ENCODE results near the gene NTNG1.

NTNG1 gene

GRCh38 chr1:107263291-107263915 lies 122.6 kb downstream of the NTNG1 start:
- DNase-seq (ENCODE audit: low read depth), result no peak

GRCh38 chr1:107264007-107264406 lies 123.2 kb downstream of the NTNG1 start:
- no peak for DNase-seq (ENCODE audit: low read depth)

DNA sequence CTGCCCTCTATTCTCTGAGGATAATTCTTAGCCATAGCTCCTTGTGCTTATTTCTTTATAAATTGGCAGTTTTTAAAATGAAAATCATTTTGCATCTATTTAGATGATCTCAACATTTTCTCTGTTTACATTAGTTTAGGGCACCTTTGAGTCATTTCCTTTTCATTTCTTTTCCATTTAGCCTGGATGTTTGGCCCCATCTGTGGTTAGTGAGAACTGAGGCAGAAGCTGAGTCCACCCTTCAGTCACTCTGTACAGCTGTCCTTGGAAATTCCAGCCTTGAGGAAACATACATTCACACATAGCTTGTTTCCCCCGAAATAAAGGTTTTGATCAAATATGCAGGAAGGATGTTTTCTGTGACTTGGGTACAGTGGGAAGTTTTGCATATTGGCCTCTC lies 123.7 kb downstream of the NTNG1 start:
- no peak for DNase-seq (ENCODE audit: low read depth)

- DNase-seq (ENCODE audit: low read depth), result no peak
Observed at GRCh38 chr1:107267489-107267888, 126.7 kb downstream of the NTNG1 start.

GRCh38 chr1:107272321-107272720 lies 131.5 kb downstream of the NTNG1 start:
- no peak for DNase-seq (ENCODE audit: low read depth)

GRCh38 chr1:107273515-107273914 lies 132.7 kb downstream of the NTNG1 start:
- DNase-seq (ENCODE audit: low read depth), result no peak

- DNase-seq (ENCODE audit: low read depth), result no peak
Observed at GRCh38 chr1:107274227-107274626, 133.4 kb downstream of the NTNG1 start.

- no peak for DNase-seq (ENCODE audit: low read depth)
Observed at GRCh38 chr1:107276247-107276646, 135.4 kb downstream of the NTNG1 start.

GRCh38 chr1:107277022-107277421 lies 136.2 kb downstream of the NTNG1 start:
- DNase-seq (ENCODE audit: low read depth), result peak; percentile 18

DNA sequence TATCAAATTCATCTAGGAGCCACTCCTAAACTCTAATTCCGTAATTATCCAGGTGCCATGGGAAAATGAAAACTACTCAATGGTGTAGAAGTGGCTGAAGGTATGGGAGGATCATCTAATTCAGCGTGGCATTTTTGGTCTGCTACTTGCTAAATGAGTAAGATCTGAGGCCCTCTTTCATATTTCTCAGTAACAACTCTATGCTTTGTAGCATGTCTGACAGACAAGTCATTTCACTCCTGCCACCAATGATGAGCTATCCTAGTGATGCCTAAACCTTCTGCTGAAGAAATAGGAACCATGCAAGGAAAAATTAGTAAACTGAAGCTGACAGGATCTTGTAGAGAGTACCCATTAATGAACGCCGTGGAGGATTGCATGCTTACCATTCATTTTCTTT lies 145.3 kb downstream of the NTNG1 start:
- no peak for DNase-seq (ENCODE audit: low read depth)

GRCh38 chr1:107291987-107292386 lies 151.1 kb downstream of the NTNG1 start:
- peak; percentile 63 for DNase-seq (ENCODE audit: low read depth)

DNA sequence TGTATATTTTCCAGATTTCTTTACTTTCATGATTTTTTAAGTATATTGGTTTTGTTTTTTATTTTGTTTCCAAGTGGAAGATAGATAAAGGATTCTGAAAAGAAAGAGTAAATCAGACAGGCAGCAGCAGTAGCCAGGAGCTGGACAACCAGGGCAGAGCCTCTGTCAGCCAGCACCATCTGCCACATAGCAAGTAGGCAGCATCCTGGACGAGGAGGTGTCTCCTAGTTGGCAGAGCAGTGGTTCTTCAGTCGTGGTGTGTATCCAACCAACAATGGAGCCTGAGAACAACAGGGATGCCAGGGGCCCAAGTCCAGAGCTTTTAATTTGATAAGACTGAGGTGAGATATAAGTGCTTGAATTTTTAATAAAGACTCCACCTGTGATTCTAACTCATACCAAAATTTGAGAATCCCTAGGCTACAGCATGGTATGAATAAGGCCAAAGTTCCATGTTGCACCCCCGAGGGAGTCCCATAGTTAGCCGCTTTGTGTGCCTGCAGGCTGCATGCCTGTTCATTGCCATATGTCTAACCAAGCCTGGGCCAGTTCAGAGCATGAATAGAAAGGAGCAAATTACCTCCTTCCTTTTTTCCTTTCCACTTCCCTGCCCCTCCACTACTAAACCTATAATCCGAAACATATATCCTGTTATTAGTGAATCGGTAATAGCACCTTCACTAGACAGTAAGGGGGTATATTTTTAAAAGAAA lies 153.2 kb downstream of the NTNG1 start:
- DNase-seq (ENCODE audit: low read depth), result no peak

GRCh38 chr1:107294686-107295085 lies 153.8 kb downstream of the NTNG1 start:
- DNase-seq (ENCODE audit: low read depth), result no peak

- DNase-seq (ENCODE audit: low read depth), result no peak
Observed at GRCh38 chr1:107297681-107298080, 156.8 kb downstream of the NTNG1 start.

DNA sequence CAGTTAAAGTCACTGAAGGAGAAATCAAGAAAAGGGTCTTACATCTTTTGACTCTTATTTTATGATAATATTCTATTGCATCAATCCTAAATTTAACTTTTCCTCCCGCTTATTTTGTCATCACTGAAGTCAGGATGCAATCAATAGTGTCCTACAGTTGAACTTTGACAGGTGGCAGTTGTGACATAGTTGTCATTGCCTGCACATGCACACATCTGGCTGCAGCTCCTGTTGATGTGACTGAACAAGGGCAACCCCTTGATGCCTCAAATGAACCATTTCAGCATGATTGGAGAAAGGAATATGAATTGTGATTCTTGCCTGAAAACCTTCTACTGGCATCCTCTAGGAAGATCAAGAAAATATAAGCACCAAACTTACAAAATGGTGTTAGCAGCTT lies 157.7 kb downstream of the NTNG1 start:
- no peak for DNase-seq (ENCODE audit: low read depth)

DNA sequence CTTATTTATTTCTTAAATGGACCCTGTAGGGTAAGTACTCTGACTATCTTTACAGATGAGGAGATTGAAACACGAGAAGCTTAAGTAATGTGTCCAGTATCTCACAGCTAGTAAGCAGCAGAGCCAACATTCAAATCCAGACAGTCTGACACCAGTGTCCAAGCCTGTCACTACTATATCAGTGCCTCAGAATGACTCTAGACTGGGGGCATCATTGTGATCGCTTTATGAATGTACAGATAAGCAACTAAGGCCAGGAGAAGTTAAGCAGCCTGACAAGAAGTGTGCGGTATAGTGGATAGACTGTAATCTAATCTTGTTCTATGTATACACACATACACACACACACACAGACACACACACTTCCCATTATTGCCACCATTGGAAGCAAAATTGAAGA lies 158.7 kb downstream of the NTNG1 start:
- DNase-seq (ENCODE audit: low read depth), result no peak

- no peak for DNase-seq (ENCODE audit: low read depth)
Observed at GRCh38 chr1:107309962-107310361, 169.1 kb downstream of the NTNG1 start.

GRCh38 chr1:107315652-107316051 lies 174.8 kb downstream of the NTNG1 start:
- no peak for DNase-seq (ENCODE audit: low read depth)

DNA sequence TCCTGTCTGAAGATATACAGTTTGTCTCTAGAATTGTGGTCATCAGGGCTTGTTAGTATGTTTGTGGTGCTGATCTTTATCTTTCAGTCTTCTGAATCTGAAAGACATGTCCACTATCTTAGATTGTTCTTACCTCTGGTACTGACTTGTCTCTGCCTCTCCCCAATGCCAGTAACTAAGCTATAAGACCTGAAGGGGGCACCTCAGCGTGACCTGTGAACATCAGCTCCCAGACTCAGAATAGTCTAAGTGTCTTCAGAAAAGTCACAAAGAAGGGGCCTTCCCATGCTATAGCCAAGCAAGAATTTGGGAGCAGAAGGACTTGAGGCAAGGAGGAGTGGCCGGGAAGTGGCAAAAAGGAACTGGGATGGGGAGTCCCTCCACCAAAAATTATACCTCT lies 178.1 kb downstream of the NTNG1 start:
- DNase-seq (ENCODE audit: low read depth), result no peak

- no peak for DNase-seq (ENCODE audit: low read depth)
Observed at GRCh38 chr1:107323784-107324183, 182.9 kb downstream of the NTNG1 start.

DNA sequence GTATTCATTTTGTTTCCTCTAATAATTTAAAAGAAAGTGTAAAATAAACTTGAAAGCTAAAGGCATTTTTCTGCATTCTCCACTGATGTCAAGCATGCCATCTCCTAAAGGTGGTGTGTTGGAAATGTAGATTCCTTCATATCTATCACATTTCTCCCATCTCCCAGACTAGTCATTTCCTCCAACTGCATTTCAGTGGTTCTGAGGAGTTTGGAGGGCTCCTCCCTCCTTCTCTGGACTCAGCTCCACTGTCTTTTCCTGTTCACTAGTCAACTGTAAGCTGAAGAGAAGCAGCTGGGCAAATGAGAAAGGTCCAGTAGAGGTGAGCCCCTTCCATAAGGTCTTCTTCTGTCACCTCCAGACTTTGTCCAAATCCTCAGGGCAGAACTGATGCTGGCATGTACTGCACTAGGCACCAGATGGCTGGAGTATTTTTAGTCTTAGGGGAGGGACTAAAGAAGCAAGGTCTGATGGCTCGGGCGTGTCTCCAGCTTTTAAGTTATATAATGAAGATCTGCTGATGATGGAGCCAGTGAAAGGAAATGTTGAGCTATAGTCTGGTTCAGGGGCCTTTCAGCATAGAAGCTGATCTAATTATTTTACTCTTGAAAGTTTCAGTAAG lies 186.1 kb downstream of the NTNG1 start:
- no peak for DNase-seq (ENCODE audit: low read depth)

DNA sequence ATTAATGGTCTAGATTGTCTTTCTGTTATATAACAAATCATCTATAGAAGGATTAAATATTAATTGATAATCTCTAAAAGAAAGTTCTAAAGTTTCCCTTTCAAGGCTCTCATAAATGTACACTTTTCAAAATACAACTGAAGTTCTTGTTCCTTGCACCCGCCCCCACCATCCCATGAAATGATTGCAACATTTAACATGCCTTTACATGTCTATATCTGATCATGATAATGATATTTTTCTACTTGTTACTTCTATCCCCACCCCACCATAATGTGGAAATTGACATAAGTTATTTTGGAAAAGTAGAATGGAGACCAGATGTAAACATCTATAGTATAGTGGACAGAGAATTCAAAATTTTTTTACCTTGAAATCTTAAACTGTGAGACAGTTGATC lies 186.6 kb downstream of the NTNG1 start:
- no peak for DNase-seq (ENCODE audit: low read depth)

- no peak for DNase-seq (ENCODE audit: low read depth)
Observed at GRCh38 chr1:107328087-107328486, 187.2 kb downstream of the NTNG1 start.

DNA sequence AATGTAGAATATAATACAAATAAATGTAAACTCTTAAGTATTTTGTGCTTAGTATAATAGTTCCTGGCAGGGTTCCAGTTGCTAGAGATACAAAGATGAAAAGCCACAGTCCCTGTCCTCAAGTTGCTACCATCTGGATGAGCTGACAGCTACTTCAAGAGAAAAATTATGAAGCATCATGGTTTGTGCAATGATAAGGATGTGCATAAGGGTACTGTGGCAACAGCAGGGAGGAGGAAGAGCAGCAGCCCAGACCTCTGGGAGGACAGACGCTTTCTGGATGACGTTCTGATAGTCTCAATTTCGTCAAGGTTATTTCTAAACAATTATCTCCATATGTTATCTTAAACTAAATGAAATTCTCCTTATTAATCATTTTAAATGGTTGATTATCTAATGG lies 198.9 kb downstream of the NTNG1 start:
- DNase-seq (ENCODE audit: low read depth), result no peak
